ENCODE data around the gene C6orf89.

GRCh38 chr6:36884610-36885009, 1.1 kb upstream of the C6orf89 start:
- no peak for TF ChIP-seq EP300 (IDR thresholded peaks at IDR 0.05)
- no peak for TF ChIP-seq POLR2A (IDR thresholded peaks at IDR 0.05; ENCODE audit: low read length)
- no peak for TF ChIP-seq CTCF (IDR thresholded peaks at IDR 0.05)
- no peak for TF ChIP-seq CEBPB (IDR thresholded peaks at IDR 0.05)
- TF ChIP-seq REST (IDR thresholded peaks at IDR 0.05): no peak
- no peak for TF ChIP-seq FOSB (CRISPR knock-in tag; IDR thresholded peaks at IDR 0.05)
- TF ChIP-seq JUN (IDR thresholded peaks at IDR 0.05): no peak
- TF ChIP-seq RAD21 (conservative IDR thresholded peaks at IDR 0.05 in 1 of 2, IDR thresholded peaks at IDR 0.05 in 1 of 2): no peak
- TF ChIP-seq SMC3 (IDR thresholded peaks at IDR 0.05): no peak
- TF ChIP-seq PHF8 (IDR thresholded peaks at IDR 0.05; ENCODE audit: borderline replicate concordance, low read depth): no peak
- TF ChIP-seq EHMT2 (IDR thresholded peaks at IDR 0.05; ENCODE audit: low read depth): no peak
